22Rv1 (cell line): ENCODE data around the gene AATK.

Source experiments
- CTCF ChIP-seq: fragments of 450-650 bp; IDR thresholded peaks from 2 replicates; pipeline ENCODE4 v1.5.1; 2017; ENCODE audit warnings: mild to moderate bottlenecking
- ZFX ChIP-seq: fragments of 450-650 bp; IDR thresholded peaks from 2 replicates; pipeline ENCODE4 v1.6.1; 2017; ENCODE audit warnings: antibody characterized with exemption, borderline replicate concordance

GRCh38 chr17:81193051-81193410 is 27.0 kb upstream of the AATK start:
- no peak for TF ChIP-seq CTCF
- no peak for TF ChIP-seq ZFX
